ENCODE measurements around the gene THSD4.

Gene THSD4

DNA sequence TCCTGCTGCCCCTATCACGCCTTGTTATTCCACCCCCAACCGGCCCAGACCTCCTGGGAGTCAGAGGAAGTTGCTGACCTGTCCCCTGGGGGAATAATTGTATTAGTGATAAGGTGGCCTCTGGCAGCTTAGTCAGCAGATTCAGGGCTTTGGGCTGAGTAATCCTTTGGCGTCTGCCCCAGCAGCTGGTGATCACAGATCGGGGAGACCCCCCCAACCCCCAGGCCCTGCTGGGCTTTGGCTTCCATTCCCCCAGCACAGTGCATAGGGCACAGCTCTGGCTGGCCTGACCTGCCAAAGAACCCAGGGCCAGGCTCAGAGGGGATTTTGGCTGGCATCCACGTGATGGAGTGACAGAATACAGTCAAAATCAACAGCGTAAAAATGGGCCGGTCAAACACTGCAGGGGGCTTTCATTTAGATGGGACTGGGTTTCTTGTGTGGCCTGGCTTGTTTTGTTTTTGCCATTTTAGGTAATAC, 691.2 kb downstream of the THSD4 start:
- no peak overlapping the region for H3K27ac Mint-ChIP-seq
- H3K4me3 Mint-ChIP-seq = no peak overlapping the region
- H3K4me1 Mint-ChIP-seq = peaks cover 0 to 2% of the 10 kb centered on the region in 2 donors
- peaks cover 0 to 4% of the 10 kb centered on the region in 2 donors for H3K9me3 Mint-ChIP-seq
- ATAC-seq (replicated peaks) = no peak
- no peaks in the 10 kb centered on the region for H3K36me3 Mint-ChIP-seq
- no peak for DNase-seq
- H3K27me3 Mint-ChIP-seq = peaks cover 21 to 22% of the 10 kb centered on the region in 2 donors

DNA sequence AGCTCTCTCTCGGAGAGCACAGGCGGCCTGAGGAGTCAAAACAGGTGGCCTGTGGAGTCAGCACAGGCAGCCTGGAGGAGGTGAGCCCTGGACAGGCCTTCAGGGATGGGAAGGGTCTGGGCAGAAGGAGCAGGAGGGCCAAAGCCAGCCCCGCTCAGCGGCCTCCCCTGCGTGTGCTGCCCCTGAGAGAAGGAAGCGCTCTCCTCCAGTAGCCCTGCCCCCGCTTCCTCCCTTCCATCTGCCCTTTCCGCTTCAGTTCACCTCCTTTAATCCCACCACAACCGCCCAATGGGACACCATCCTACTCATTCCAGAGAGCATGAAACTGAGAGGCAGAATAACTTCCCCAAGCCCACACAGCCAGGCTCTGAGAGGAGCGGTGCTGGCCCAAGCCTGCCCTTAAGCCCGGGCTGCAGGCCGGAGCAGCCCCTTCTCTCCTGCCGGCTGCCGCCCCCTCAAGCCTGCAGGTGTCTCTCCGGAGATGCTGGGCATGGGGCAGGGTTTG, 691.9 kb downstream of the THSD4 start:
- Mint-ChIP-seq H3K27me3 (peaks cover 15 to 19% of the 10 kb centered on the region in 2 donors), H3K27ac (peak overlapping the region; percentile 80), H3K9me3 (peaks cover 0 to 2% of the 10 kb centered on the region in 2 donors), H3K36me3 (no peaks in the 10 kb centered on the region), H3K4me1 (peaks cover 0 to 2% of the 10 kb centered on the region in 2 donors), H3K4me3 (no peak overlapping the region)
- DNase-seq (no peak), ATAC-seq (replicated peaks) (no peak)

DNA sequence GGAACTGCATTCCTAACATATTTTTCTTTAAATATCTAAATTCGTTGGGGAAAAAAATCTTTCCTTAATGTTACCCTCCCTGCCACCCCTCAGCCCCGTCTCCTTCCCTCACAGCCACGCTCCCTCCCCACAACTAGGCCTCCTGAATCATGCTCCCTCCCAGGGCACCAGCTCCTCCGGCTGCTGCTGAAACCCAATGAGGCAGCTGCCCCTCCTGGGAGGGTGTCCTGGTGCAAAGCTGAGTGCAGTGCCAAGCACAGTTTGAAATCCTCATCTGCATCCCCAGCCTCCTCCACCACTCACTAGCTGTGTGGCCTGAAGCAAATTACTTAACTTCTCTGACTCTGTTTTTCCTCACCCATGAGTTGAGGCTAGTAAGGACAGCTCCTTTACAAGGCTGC, 692.4 kb downstream of the THSD4 start:
- DNase-seq (no peak), ATAC-seq (replicated peaks) (no peak)
- H3K4me1 Mint-ChIP-seq = no peaks in the 10 kb centered on the region
- no peak overlapping the region for H3K27ac Mint-ChIP-seq
- peaks cover 10 to 15% of the 10 kb centered on the region in 2 donors for H3K27me3 Mint-ChIP-seq
- no peak overlapping the region for H3K4me3 Mint-ChIP-seq
- no peaks in the 10 kb centered on the region for H3K9me3 Mint-ChIP-seq
- no peaks in the 10 kb centered on the region for H3K36me3 Mint-ChIP-seq

DNA sequence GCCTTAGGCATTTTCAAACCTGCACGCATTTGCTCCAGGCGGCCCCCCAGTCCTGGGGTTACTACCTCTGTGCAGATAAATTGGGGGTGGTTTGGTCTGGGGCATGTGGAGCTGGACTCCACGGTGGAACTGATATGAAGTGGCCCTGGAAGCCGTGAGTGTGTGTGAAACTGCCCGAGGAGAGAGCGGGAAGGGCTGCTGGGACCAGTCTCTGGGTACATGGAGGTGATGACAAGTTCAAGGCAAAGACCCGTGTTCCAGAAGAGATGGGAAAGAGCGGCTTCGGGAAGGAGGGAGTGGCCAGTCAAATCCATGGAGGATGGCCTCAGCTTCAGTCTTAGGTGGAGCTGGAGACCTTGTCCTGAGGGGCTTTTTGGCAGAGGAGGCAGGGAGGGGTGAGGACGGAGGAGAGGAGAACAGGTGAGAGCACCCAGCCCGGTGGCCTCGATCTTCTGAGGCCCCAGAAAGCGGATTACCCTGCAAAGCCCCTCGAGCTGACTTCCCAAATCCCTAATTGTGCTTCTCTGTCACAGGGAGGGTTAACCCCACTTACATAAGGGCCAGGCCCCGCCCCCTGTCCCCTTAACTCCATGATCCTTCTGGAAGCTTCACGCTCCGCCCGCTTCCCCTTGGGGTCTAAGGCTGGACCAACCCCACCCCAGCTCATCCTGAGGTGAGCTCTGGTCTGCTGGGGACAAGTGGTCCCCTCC, 693.2 kb downstream of the THSD4 start:
- H3K27me3 Mint-ChIP-seq = peaks cover 6 to 10% of the 10 kb centered on the region in 2 donors
- H3K4me3 Mint-ChIP-seq = no peak overlapping the region
- no peak overlapping the region for H3K27ac Mint-ChIP-seq
- H3K9me3 Mint-ChIP-seq = no peaks in the 10 kb centered on the region
- no peak for DNase-seq
- no peaks in the 10 kb centered on the region for H3K4me1 Mint-ChIP-seq
- no peaks in the 10 kb centered on the region for H3K36me3 Mint-ChIP-seq
- no peak for ATAC-seq (replicated peaks)

DNA sequence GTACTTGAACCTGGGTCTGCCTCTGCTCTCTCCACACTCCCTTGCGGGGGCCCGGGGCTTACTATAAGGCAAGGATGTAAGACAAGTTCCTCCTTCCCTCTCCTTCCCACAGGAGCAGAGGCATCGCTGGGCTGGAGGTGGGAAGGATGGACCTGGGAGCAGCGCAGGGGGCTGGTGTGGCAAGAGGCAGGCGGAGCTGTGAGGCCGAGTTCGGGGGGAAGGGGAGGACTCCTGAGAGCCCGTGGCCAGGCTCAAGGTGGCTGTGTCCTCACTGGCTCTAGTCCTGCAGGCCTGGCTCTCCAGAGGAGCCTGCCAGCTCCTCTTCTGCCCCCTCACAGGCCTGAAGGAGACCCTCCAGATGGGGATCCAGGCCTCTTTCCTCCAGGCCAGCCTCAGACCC, 694.1 kb downstream of the THSD4 start:
- Mint-ChIP-seq H3K27ac (no peak overlapping the region), H3K4me1 (no peaks in the 10 kb centered on the region), H3K9me3 (no peaks in the 10 kb centered on the region), H3K27me3 (peaks cover 6 to 10% of the 10 kb centered on the region in 2 donors), H3K4me3 (no peak overlapping the region), H3K36me3 (no peaks in the 10 kb centered on the region)
- DNase-seq = no peak
- no peak for ATAC-seq (replicated peaks)

DNA sequence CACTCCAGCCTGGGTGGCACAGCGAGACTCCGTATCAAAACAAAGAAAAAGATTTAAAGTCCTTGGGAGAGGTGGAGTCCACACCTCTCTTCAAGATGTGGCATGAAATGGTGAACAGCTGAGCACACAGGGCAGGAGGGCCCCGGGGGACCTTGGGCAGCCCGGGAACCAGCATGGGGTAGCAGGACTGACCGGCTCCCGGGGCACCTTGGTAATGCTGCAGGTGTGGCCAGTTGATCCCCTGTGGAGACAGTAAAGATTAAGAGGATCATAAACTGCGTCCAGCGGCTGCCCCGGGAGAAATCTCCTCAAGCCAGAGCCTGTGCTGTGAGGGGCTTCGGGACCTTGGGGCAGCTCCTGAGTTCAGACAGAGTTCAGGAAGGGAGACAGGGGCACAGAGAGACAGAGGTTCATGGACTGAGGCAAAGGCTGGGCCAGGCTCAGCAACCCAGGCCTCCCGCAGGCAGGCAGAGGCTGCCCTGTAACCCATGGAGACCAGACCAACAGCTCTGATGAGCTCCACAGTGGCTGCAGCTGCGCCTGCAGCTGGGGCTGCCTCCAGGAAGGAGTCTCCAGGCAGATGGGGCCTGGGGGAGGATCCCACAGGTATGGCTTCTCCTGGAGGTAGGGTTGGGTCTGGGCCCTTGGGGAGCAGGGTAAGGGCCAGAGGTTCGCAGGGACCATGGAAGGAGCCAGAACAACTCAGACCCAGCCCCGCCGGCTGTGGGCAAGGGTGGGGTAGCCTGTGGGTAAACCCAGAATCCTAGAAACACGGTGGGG, 695.2 kb downstream of the THSD4 start, which contains the start of gene NR2E3:
Gene NR2E3, plus strand, starts transcription at position 299 of the 780 bp plus-strand sequence. Its CDS starts 190 bp downstream, at position 489.
- Mint-ChIP-seq H3K4me1 (no peaks in the 10 kb centered on the region), H3K4me3 (no peak within 1 kb of the TSS), H3K9me3 (no peaks in the 10 kb centered on the region), H3K27me3 (peaks cover 5 to 10% of the 10 kb centered on the region in 2 donors), H3K36me3 (no peaks in the 10 kb centered on the region), H3K27ac (no peak within 1 kb of the TSS)
- ATAC-seq (replicated peaks) = no peak
- DNase-seq = no peak

DNA sequence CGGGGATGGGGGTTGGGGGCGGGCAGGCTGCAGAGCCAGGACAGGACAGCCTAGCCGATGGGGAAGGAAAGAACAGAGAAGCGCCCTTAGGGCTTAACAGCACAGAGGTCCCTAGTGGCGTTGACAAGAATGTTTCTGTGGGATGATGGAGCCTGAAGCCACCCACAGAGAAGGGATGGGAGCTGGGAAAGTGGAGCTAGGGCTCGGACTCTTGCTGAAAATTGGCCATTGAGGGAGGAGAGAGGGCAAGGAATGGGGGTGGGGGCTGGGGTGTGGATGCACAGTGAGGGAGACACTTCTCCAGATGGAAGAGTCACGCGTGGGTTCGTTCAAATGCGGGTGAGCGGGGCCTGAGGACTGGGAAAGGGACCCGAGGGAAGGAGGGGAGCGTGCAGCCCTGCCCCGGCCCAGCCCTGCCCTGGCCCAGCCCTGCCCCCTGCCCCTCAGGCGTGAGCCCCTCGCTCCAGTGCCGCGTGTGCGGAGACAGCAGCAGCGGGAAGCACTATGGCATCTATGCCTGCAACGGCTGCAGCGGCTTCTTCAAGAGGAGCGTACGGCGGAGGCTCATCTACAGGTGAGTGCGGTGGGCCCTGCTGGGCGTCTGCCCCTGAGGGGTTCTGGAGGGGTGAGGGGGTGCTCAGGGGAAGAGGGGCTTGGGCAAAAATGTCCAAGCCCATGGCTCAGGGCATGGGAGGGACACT, 695.9 kb downstream of the THSD4 start:
- Mint-ChIP-seq H3K27me3 (peaks cover 0 to 10% of the 10 kb centered on the region in 2 donors), H3K9me3 (no peaks in the 10 kb centered on the region), H3K4me3 (no peak overlapping the region), H3K36me3 (no peaks in the 10 kb centered on the region), H3K4me1 (no peaks in the 10 kb centered on the region), H3K27ac (no peak overlapping the region)
- DNase-seq (no peak), ATAC-seq (replicated peaks) (no peak)

DNA sequence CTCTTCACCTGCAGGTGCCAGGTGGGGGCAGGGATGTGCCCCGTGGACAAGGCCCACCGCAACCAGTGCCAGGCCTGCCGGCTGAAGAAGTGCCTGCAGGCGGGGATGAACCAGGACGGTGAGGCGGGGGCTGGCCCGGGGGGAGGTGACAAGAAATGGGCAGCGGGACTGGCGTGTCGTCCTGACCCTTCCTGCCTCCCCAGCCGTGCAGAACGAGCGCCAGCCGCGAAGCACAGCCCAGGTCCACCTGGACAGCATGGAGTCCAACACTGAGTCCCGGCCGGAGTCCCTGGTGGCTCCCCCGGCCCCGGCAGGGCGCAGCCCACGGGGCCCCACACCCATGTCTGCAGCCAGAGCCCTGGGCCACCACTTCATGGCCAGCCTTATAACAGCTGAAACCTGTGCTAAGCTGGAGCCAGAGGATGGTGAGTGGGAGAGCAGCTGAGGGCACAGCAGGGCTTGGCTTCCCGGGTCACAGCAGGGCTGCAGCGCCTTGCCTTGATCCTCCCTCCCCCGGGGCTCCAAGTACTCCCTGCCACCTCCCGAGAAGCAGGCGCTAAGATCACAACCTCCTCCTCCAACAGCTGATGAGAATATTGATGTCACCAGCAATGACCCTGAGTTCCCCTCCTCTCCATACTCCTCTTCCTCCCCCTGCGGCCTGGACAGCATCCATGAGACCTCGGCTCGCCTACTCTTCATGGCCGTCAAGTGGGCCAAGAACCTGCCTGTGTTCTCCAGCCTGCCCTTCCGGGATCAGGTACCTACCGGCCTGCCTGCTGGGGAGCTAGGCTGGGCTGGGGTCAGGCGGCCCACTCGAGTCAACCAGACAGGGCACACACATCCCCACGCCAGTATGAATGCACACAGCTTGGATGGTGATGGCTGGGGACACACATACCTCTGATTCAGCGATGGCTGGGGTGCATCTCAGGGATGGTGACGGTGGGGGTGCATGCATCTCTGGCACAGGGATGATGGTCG, 696.8 kb downstream of the THSD4 start:
- Mint-ChIP-seq H3K4me1 (no peaks in the 10 kb centered on the region), H3K4me3 (no peak overlapping the region), H3K27me3 (peaks cover 0 to 10% of the 10 kb centered on the region in 2 donors), H3K36me3 (no peaks in the 10 kb centered on the region), H3K9me3 (no peaks in the 10 kb centered on the region), H3K27ac (peak overlapping the region; percentile 33)
- ATAC-seq (replicated peaks) (no peak), DNase-seq (no peak)

DNA sequence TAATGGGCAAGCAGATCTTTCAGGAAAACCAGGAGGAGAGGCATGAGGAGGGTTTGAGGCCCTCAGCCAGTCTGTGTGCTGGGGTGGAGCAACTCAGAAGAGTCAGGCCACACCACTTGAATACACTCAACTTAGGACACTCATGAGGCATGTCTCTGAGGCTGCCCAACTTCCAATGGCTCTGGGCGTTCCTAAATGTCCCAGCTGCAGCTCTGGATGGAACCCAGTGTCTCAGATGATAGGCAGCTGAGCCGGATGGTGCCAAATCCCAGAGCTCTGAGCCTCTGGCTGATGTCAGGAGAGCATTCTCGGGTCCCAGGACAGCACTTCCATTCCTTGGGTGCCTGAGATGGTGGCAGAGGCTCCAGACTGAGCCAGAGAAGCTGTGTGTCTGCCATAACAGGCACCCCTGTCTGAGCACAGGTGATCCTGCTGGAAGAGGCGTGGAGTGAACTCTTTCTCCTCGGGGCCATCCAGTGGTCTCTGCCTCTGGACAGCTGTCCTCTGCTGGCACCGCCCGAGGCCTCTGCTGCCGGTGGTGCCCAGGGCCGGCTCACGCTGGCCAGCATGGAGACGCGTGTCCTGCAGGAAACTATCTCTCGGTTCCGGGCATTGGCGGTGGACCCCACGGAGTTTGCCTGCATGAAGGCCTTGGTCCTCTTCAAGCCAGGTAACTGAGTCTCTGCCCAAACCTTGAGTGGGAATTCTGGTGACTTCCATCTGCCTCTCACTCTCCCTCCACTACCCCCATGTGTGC, 697.9 kb downstream of the THSD4 start:
- Mint-ChIP-seq H3K4me3 (no peak overlapping the region), H3K27ac (no peak overlapping the region), H3K9me3 (peaks cover under 1 to 2% of the 10 kb centered on the region in 2 donors), H3K36me3 (peaks cover under 1 to 2% of the 10 kb centered on the region in 2 donors), H3K4me1 (no peaks in the 10 kb centered on the region), H3K27me3 (peaks cover 0 to 4% of the 10 kb centered on the region in 2 donors)
- no peak for DNase-seq
- no peak for ATAC-seq (replicated peaks)

DNA sequence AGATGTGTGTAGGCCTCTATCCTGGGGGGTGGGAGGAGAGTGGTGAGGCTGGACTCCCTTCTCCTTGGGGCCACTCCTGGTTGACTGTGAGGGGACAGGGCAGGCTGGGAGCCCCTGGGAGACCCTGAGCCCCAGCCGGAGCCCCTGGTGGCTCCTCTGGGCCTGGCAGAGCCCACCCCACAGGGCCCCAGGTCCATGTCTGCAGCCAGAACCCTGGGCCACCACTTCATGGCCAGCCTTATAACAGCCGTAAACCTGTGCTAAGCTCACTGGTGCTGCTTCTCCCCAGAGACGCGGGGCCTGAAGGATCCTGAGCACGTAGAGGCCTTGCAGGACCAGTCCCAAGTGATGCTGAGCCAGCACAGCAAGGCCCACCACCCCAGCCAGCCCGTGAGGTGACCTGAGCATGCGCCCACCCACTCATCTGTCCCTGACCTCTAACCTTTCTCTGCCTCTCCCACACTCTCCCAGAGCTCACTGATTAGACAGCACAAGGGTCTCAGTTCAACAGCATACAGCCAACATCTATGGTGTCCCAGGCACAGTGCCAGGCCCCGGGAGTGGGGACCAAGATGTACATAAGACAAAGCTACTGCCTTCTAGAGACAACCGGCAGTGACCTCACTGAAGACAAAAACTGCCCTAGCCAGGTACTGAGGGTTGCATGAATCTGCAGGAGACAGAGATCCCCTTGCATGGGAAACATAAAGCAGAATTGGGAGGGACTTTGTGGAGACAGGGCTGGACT, 698.6 kb downstream of the THSD4 start:
- ATAC-seq (replicated peaks) (no peak), DNase-seq (no peak)
- H3K27me3 Mint-ChIP-seq = no peaks in the 10 kb centered on the region
- H3K9me3 Mint-ChIP-seq = peaks cover 2 to 5% of the 10 kb centered on the region in 2 donors
- H3K27ac Mint-ChIP-seq = peak overlapping the region; percentile 2
- H3K4me1 Mint-ChIP-seq = no peaks in the 10 kb centered on the region
- peaks cover 2 to 4% of the 10 kb centered on the region in 2 donors for H3K36me3 Mint-ChIP-seq
- no peak overlapping the region for H3K4me3 Mint-ChIP-seq

DNA sequence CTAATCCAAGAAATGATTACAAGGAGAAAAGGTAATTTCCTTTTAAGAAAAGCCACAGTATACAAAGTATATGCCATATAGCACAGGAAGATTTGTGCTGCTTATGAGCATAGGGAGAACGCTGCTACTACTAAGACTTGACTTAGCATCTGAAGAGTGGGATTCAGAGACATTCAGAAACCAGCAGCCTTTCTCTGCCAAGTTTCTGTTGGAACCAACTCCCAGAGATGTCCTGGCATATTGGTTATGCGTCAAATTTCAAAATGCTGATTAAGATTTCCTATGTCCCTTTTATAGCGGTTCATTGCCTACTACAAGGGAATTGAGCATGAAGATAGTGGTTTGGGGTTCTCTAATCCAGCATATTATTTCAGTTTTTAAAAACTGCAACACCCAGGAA, 700.0 kb downstream of the THSD4 start:
- no peaks in the 10 kb centered on the region for H3K4me1 Mint-ChIP-seq
- ATAC-seq (replicated peaks) = no peak
- H3K27ac Mint-ChIP-seq = no peak overlapping the region
- H3K36me3 Mint-ChIP-seq = peaks cover 2 to 5% of the 10 kb centered on the region in 2 donors
- no peaks in the 10 kb centered on the region for H3K27me3 Mint-ChIP-seq
- no peak for DNase-seq
- H3K9me3 Mint-ChIP-seq = peaks cover 4 to 10% of the 10 kb centered on the region in 2 donors
- no peak overlapping the region for H3K4me3 Mint-ChIP-seq

DNA sequence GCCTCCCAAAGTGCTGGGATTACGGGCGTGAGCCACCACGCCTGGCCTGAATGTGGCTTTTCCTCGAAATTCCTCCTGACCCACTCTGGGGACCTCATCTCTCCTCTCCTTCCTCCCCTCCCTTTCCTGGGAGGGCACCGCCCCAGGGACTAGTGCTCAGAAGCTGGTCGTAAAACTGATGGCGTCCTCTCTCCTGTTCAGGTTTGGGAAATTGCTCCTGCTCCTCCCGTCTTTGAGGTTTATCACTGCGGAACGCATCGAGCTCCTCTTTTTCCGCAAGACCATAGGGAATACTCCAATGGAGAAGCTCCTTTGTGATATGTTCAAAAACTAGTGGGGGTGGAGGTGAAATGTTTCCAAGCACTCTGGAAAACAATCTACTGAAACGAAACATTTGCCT, 702.1 kb downstream of the THSD4 start:
- Mint-ChIP-seq H3K27me3 (no peaks in the 10 kb centered on the region), H3K4me3 (no peak overlapping the region), H3K36me3 (peaks cover 13 to 21% of the 10 kb centered on the region in 2 donors), H3K4me1 (no peaks in the 10 kb centered on the region), H3K27ac (no peak overlapping the region), H3K9me3 (peaks cover 12 to 13% of the 10 kb centered on the region in 2 donors)
- ATAC-seq (replicated peaks) (no peak), DNase-seq (no peak)
